ENCODE data around the gene SNUPN.

SNUPN gene

GRCh38 chr15:75669191-75669878 is 43.8 kb upstream of the SNUPN start:
- CTCF ChIA-PET: no interaction called here

GRCh38 chr15:75666823-75667501 is 41.4 kb upstream of the SNUPN start:
- Histone ChIP-seq H3K9me3 (ENCODE audit: control extremely low read depth in 1 of 5, control insufficient read depth in 4 of 5, insufficient read depth in 2 of 5, low read depth in 1 of 5, low read length in 4 of 5) (no peaks in the 10 kb centered on the region), H3K4me1 (ENCODE audit: control extremely low read depth in 1 of 4, control insufficient read depth in 4 of 4, insufficient read depth in 4 of 4, low read length in 3 of 4) (no peaks in the 10 kb centered on the region), H3K4me3 (ENCODE audit: control insufficient read depth in 1 of 7, extremely low read depth in 1 of 7, insufficient read depth in 4 of 7, low read depth in 2 of 7, low read length in 6 of 7) (no peak overlapping the region), H3K27ac (ENCODE audit: insufficient read depth in 1 of 2, low read depth in 1 of 2, low read length in 2 of 2, poor library complexity in 1 of 2, severe bottlenecking in 2 of 2) (no peak overlapping the region), H3K27me3 (replicated peaks in 2 of 5; ENCODE audit: control insufficient read depth in 4 of 5, insufficient read depth in 5 of 5, low read length in 4 of 5) (peaks cover 0 to 4% (median 0%) of the 10 kb centered on the region in 5 experiments), H3K36me3 (ENCODE audit: control insufficient read depth in 4 of 4, insufficient read depth in 4 of 4, low read length in 3 of 4) (no peaks in the 10 kb centered on the region)
- DNase-seq: no peak
- WGBS (ENCODE audit: insufficient coverage): 96% methylated on average over 10 of the region's 15 CpGs
- ChIA-PET CTCF (interaction anchor here (1.6 kb wide), 1 partner anchor 15 kb away, joined by 5 read pairs; no protein-coding TSS in a partner anchor), POLR2A (no interaction called here)

More at GRCh38 chr15:75669191-75669878, 43.8 kb upstream of the SNUPN start:
- no peak for DNase-seq
- H3K4me3 ChIP-seq (ENCODE audit: control insufficient read depth in 1 of 7, extremely low read depth in 1 of 7, insufficient read depth in 4 of 7, low read depth in 2 of 7, low read length in 6 of 7): no peak overlapping the region
- H3K27me3 ChIP-seq (replicated peaks in 2 of 5; ENCODE audit: control insufficient read depth in 4 of 5, insufficient read depth in 5 of 5, low read length in 4 of 5): peaks cover 0 to 6% (median 0%) of the 10 kb centered on the region in 5 experiments
- H3K27ac ChIP-seq (ENCODE audit: insufficient read depth in 1 of 2, low read depth in 1 of 2, low read length in 2 of 2, poor library complexity in 1 of 2, severe bottlenecking in 2 of 2): no peak overlapping the region
- POLR2A ChIA-PET: no interaction called here
- H3K9me3 ChIP-seq (ENCODE audit: control extremely low read depth in 1 of 5, control insufficient read depth in 4 of 5, insufficient read depth in 2 of 5, low read depth in 1 of 5, low read length in 4 of 5): no peaks in the 10 kb centered on the region
- no peaks in the 10 kb centered on the region for H3K4me1 ChIP-seq (ENCODE audit: control extremely low read depth in 1 of 4, control insufficient read depth in 4 of 4, insufficient read depth in 4 of 4, low read length in 3 of 4)
- over 99% methylated on average over 8 of the region's 14 CpGs for WGBS (ENCODE audit: insufficient coverage)
- no peaks in the 10 kb centered on the region for H3K36me3 ChIP-seq (ENCODE audit: control insufficient read depth in 4 of 4, insufficient read depth in 4 of 4, low read length in 3 of 4)

- H3K36me3 ChIP-seq (ENCODE audit: control insufficient read depth in 4 of 4, insufficient read depth in 4 of 4, low read length in 3 of 4): no peaks in the 10 kb centered on the region
- DNase-seq: no peak
- ChIA-PET POLR2A (no interaction called here), CTCF (no interaction called here)
- no peaks in the 10 kb centered on the region for H3K4me1 ChIP-seq (ENCODE audit: control extremely low read depth in 1 of 4, control insufficient read depth in 4 of 4, insufficient read depth in 4 of 4, low read length in 3 of 4)
- no peaks in the 10 kb centered on the region for H3K9me3 ChIP-seq (ENCODE audit: control extremely low read depth in 1 of 5, control insufficient read depth in 4 of 5, insufficient read depth in 2 of 5, low read depth in 1 of 5, low read length in 4 of 5)
- H3K27me3 ChIP-seq (replicated peaks in 2 of 5; ENCODE audit: control insufficient read depth in 4 of 5, insufficient read depth in 5 of 5, low read length in 4 of 5): peaks cover 0 to 2% (median 0%) of the 10 kb centered on the region in 5 experiments
- no peak overlapping the region for H3K4me3 ChIP-seq (ENCODE audit: control insufficient read depth in 1 of 7, extremely low read depth in 1 of 7, insufficient read depth in 4 of 7, low read depth in 2 of 7, low read length in 6 of 7)
- no peak overlapping the region for H3K27ac ChIP-seq (ENCODE audit: insufficient read depth in 1 of 2, low read depth in 1 of 2, low read length in 2 of 2, poor library complexity in 1 of 2, severe bottlenecking in 2 of 2)
- WGBS (ENCODE audit: insufficient coverage): 93% methylated on average over 9 of the region's 11 CpGs
Observed at GRCh38 chr15:75663931-75664421, 38.5 kb upstream of the SNUPN start.

- Histone ChIP-seq H3K4me3 (ENCODE audit: control insufficient read depth in 1 of 7, extremely low read depth in 1 of 7, insufficient read depth in 4 of 7, low read depth in 2 of 7, low read length in 6 of 7) (no peak overlapping the region), H3K36me3 (ENCODE audit: control insufficient read depth in 4 of 4, insufficient read depth in 4 of 4, low read length in 3 of 4) (no peaks in the 10 kb centered on the region), H3K9me3 (ENCODE audit: control extremely low read depth in 1 of 5, control insufficient read depth in 4 of 5, insufficient read depth in 2 of 5, low read depth in 1 of 5, low read length in 4 of 5) (no peaks in the 10 kb centered on the region), H3K27me3 (replicated peaks in 2 of 5; ENCODE audit: control insufficient read depth in 4 of 5, insufficient read depth in 5 of 5, low read length in 4 of 5) (peaks cover 0 to 2% (median 0%) of the 10 kb centered on the region in 5 experiments), H3K4me1 (ENCODE audit: control extremely low read depth in 1 of 4, control insufficient read depth in 4 of 4, insufficient read depth in 4 of 4, low read length in 3 of 4) (no peaks in the 10 kb centered on the region), H3K27ac (ENCODE audit: insufficient read depth in 1 of 2, low read depth in 1 of 2, low read length in 2 of 2, poor library complexity in 1 of 2, severe bottlenecking in 2 of 2) (no peak overlapping the region)
- no peak for DNase-seq
- 100% methylated on average over 5 of the region's 9 CpGs for WGBS (ENCODE audit: insufficient coverage)
- CTCF ChIA-PET: no interaction called here
- POLR2A ChIA-PET: no interaction called here
Observed at GRCh38 chr15:75662823-75663519, 37.4 kb upstream of the SNUPN start.

- no peak overlapping the region for H3K4me3 ChIP-seq (ENCODE audit: control insufficient read depth in 1 of 7, extremely low read depth in 1 of 7, insufficient read depth in 4 of 7, low read depth in 2 of 7, low read length in 6 of 7)
- no peak for DNase-seq
- H3K36me3 ChIP-seq (ENCODE audit: control insufficient read depth in 4 of 4, insufficient read depth in 4 of 4, low read length in 3 of 4): peaks cover 0 to 5% (median 2%) of the 10 kb centered on the region in 4 experiments
- POLR2A ChIA-PET: no interaction called here
- CTCF ChIA-PET: interaction anchor here (1.0 to 1.2 kb wide), 3 partner anchors 11 to 192 kb away, joined by 3 read pairs; no protein-coding TSS in a partner anchor
- no CpG with 5 or more reads among the region's 3 CpGs for WGBS (ENCODE audit: insufficient coverage)
- H3K27me3 ChIP-seq (replicated peaks in 2 of 5; ENCODE audit: control insufficient read depth in 4 of 5, insufficient read depth in 5 of 5, low read length in 4 of 5): no peaks in the 10 kb centered on the region
- H3K4me1 ChIP-seq (ENCODE audit: control extremely low read depth in 1 of 4, control insufficient read depth in 4 of 4, insufficient read depth in 4 of 4, low read length in 3 of 4): no peaks in the 10 kb centered on the region
- H3K27ac ChIP-seq (ENCODE audit: insufficient read depth in 1 of 2, low read depth in 1 of 2, low read length in 2 of 2, poor library complexity in 1 of 2, severe bottlenecking in 2 of 2): no peak overlapping the region
- H3K9me3 ChIP-seq (ENCODE audit: control extremely low read depth in 1 of 5, control insufficient read depth in 4 of 5, insufficient read depth in 2 of 5, low read depth in 1 of 5, low read length in 4 of 5): no peaks in the 10 kb centered on the region
Observed at GRCh38 chr15:75661756-75662140, 36.2 kb upstream of the SNUPN start.

- Histone ChIP-seq H3K9me3 (ENCODE audit: control extremely low read depth in 1 of 5, control insufficient read depth in 4 of 5, insufficient read depth in 2 of 5, low read depth in 1 of 5, low read length in 4 of 5) (no peaks in the 10 kb centered on the region), H3K27ac (ENCODE audit: insufficient read depth in 1 of 2, low read depth in 1 of 2, low read length in 2 of 2, poor library complexity in 1 of 2, severe bottlenecking in 2 of 2) (no peak overlapping the region), H3K27me3 (replicated peaks in 2 of 5; ENCODE audit: control insufficient read depth in 4 of 5, insufficient read depth in 5 of 5, low read length in 4 of 5) (no peaks in the 10 kb centered on the region), H3K4me1 (ENCODE audit: control extremely low read depth in 1 of 4, control insufficient read depth in 4 of 4, insufficient read depth in 4 of 4, low read length in 3 of 4) (no peaks in the 10 kb centered on the region), H3K36me3 (ENCODE audit: control insufficient read depth in 4 of 4, insufficient read depth in 4 of 4, low read length in 3 of 4) (peaks cover 0 to 8% (median 4%) of the 10 kb centered on the region in 4 experiments), H3K4me3 (ENCODE audit: control insufficient read depth in 1 of 7, extremely low read depth in 1 of 7, insufficient read depth in 4 of 7, low read depth in 2 of 7, low read length in 6 of 7) (no peak overlapping the region)
- WGBS (ENCODE audit: insufficient coverage): 96% methylated on average over 4 of the region's 14 CpGs
- CTCF ChIA-PET: interaction anchor here (0.8 to 1.2 kb wide), 5 partner anchors 11 to 219 kb away, joined by 3 read pairs; no protein-coding TSS in a partner anchor
- POLR2A ChIA-PET: no interaction called here
- DNase-seq: no peak
Observed at GRCh38 chr15:75661100-75661755, 35.7 kb upstream of the SNUPN start.

Data from common myeloid progenitor, CD34-positive (primary cell).